GM18520 (cell line): ENCODE measurements around the gene OSCP1.
A peak's percentile ranks its signal among the peaks of the same experiment; 100 is the strongest.
"Not testable (repeated sequence)": the region's sequence is repeated elsewhere in the genome, so short reads cannot be mapped to it uniquely, and the experiment has no call there.

Experiments used
- ATAC-seq: cut with Tn5 transposase; IDR thresholded peaks from one replicate; pipeline ENCODE4 v1.9.1; 2021; ENCODE audit not compliant: unreplicated experiment

OSCP1 gene, protein sequence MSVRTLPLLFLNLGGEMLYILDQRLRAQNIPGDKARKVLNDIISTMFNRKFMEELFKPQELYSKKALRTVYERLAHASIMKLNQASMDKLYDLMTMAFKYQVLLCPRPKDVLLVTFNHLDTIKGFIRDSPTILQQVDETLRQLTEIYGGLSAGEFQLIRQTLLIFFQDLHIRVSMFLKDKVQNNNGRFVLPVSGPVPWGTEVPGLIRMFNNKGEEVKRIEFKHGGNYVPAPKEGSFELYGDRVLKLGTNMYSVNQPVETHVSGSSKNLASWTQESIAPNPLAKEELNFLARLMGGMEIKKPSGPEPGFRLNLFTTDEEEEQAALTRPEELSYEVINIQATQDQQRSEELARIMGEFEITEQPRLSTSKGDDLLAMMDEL

GRCh38 chr1:36450270-36450918 lies at the start of gene OSCP1:
Gene OSCP1 (minus strand): TSS chr1:36450451. CDS start chr1:36450369, 82 bp downstream.
- ATAC-seq, result peak; percentile 95

- no peak for ATAC-seq
Observed at GRCh38 chr1:36497207-36497606, 47.0 kb upstream of the OSCP1 start.

DNA sequence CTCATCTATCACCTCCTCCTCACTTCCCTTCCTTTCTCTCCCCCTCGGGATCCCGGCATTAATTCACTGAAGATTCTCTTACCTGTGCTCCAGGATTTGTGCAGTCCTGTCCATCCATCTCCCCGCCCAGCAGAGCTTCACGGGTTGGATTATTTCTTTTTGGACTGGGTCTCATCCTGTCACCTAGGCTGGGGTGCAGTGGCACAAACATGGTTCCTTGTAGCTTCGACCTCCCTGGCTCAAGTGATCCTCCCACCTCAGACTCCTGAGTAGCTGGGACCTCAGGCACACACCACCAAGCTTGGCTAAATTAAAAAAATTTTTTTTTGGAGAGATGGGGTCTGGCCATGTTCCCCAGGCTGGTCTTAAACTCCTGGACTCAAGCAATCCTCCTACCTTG lies 44.7 kb upstream of the OSCP1 start:
- ATAC-seq, result no peak

- ATAC-seq, result no peak
Observed at GRCh38 chr1:36493524-36493923, 43.3 kb upstream of the OSCP1 start.

DNA sequence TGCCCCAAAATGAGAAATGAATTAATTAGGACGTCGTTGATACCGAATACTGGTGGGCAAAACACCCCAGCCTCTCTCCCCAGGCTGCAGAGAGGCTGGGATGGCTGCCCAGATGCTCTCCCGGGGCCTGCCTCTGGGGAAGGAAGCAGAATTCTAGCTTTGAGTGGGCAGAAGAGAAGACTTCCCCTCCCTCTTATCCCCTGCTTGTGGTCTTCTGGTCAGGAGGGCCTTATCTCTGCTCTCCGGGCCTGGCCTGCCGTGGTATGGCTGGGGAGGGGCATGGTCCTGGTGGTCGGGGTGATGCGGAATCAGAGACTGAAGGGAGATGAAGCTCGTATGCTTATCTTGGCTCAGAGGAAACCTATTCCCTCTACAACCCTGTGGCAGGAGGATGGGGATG lies 42.2 kb upstream of the OSCP1 start:
- no peak for ATAC-seq

DNA sequence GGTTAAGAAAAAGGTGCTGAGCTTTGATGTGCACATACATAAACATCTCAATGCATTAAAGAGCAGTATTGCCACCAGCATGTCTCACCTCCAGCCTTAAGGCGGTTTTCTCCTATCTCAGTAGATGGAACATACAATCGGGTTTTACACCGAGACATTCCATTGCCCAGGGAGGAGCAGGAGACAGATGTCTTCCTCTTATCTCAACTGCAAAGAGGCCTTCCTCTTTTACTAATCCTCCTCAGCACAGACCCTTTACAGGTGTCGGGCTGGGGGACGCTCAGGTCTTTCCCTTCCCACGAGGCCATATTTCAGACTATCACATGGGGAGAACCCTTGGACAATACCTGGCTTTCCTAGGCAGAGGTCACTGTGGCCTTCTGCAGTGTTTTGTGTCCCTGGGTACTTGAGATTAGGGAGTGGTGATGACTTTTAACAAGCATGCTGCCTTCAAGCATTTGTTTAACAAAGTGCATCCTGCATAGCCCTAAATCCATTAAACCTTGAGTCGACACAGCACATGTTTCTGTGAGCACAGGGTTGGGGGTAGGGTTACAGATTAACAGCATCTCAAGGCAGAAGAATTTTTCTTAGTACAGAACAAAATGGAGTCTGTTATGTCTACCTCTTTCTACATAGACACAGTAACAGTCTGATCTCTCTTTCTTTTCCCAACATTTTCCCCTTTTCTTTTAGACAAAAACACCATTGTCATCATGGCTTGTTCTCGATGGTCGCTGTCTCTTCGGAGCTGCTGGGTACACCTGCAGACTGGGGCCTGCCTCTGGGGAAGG lies 39.2 kb upstream of the OSCP1 start:
- ATAC-seq, result not testable (repeated sequence)

- ATAC-seq, result no peak
Observed at GRCh38 chr1:36487906-36488305, 37.7 kb upstream of the OSCP1 start.

GRCh38 chr1:36487336-36487725 lies 37.1 kb upstream of the OSCP1 start:
- ATAC-seq, result not testable (repeated sequence)

DNA sequence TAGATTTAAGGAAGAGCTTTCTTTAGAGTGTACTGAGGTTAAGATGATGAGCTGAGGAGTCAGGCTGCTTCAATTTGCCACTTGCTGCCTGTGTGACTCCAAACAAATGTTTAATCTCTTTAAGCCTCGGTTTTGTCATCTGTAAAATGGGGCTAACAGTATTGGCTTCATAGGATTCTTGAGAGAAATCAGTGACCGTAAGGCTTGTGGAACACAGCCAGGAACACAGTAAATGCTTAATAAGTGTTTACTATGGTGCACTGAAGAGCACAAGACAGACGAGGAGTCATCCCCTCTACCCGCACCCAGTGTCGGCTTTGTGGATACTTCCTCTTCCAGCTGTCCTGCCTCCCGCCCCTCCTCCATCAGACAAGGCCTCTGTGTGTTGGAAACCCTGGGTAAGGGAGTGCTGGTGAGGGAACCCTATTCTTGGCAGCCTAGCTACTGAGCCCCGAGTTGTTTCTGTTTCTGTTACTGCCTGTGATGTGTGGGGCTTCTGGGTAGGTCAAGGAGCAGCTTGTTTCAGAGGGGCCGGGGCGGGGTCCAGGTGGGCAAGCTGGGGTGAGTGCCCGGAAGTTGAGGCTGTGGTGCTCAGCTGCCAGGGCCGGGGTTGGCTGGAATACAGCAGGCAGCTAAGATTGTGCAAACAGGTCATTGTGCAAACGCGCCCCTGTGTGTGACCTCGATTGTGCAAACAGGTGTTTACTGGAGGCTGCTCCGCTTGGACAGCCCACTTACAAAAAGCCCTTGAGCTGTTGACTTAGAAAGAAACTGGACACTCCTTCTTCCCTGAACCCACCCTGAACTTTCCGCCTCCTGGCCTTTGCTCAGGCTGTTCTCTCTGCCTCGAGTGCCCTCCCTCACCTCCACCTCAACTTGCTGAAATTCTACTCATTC lies 36.4 kb upstream of the OSCP1 start:
- ATAC-seq, result no peak

DNA sequence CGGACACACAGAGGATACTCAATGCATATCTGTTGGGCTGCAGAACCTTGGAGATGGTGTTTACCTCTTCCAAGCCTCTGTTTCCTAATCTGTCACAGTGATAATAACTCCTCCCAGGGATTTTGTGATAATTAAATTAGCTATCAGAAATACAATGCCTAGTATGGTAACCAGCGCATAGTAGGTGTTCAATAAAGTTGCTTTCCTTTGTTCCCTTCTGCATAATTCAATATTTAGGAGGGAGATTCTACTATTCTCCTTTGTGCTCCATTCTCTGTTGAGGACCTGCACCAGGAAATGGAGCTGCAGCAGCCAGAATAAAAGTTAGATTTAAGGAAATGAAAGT lies 35.8 kb upstream of the OSCP1 start:
- ATAC-seq, result no peak

GRCh38 chr1:36484099-36484498 lies 33.8 kb upstream of the OSCP1 start:
- ATAC-seq, result no peak

GRCh38 chr1:36482724-36483388 lies 32.6 kb upstream of the OSCP1 start, which contains the start of gene CSF3R:
Gene CSF3R (minus strand): TSS chr1:36482913. CDS start chr1:36479496, 3,417 bp downstream.
- no peak for ATAC-seq

DNA sequence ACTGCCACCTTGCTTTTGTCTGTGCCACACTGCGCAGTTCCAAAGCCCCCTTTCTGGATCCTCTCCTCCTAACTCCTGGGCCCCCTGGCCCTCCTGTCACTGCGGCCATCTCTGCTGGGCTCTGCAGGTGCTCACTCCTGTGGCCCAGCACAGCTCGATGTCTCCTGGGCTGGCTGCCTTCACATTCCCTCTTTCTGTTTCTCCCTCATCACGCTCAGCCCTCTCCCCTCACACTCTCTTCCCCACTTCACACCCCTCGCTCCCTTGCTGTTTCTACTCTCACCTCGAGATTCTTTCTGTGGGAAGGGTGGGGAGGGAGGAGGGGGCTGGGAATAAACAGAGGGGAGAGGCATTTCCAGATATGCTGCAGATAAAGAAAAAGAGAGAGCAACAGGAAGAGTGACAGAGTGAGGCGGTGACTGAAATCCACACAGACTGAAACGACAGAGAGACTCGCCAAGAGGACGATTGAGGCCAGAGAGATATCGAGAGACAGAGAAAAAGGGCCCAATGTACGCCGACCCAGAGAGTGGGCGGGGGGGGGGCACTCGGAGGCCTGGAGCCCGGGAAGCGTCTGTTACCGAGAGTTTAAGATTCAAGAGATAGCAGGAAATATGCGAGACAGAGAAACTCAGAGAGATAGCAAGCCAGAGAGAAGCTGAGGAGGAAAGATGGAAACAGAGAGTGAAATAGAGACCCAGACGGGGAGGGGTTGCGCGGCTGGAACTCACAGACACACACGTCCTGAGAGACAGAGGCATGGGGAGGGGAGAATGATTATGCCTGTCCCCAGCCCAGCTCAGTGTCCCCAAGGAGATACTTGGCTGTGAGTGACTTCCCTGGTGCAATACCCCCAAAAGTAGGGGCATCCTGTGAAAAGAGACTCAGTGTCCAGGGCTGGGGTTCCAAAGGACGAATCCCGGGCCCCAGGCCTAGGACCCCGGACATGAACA lies 31.8 kb upstream of the OSCP1 start:
- ATAC-seq, result no peak

GRCh38 chr1:36481091-36481490 lies 30.8 kb upstream of the OSCP1 start:
- no peak for ATAC-seq

DNA sequence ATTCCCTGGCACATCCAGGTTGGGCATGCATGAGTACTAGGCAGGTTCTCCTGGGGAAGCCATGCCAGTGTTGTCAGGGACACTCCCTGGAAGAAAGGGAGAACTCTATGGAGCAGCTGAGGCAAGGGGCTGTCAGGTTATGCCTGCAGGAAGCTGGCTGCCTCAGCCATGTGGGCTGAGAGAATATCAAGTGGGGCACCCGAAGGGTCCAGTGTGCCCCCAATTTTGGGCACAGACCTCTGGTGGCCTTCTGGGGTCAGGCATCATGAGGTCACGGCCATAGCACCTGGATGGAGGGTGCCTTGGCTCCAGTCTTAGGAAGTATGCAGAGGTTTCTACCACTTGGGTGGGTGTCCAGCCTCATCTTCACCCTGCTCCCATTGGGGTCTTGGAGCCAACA lies 29.9 kb upstream of the OSCP1 start:
- no peak for ATAC-seq

DNA sequence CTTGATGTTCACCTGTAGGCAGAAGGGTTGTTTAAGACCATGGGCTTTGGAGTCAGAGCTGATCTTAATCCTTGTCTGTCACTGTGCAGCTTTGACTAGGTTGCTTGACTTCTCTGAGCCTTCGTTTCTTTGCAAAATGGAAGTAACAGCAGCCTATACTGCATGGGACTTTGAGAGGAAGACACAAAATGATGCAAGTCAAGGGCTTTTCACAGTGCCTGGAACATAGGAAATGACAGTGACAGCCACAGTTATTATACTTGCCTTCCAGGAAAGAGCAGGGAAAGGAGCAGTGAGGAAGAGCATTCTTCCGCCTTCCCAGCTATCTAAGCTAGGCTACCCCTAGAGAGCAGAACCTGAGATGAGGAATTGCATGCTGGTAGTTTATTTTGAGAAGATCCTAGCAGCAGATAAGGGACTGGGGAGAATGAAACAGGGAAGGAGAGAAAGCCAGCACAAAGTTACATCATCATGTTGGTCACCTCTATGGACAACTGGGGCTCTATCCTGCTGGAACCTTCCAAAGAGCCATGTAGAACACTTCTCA lies 29.3 kb upstream of the OSCP1 start:
- ATAC-seq, result no peak

DNA sequence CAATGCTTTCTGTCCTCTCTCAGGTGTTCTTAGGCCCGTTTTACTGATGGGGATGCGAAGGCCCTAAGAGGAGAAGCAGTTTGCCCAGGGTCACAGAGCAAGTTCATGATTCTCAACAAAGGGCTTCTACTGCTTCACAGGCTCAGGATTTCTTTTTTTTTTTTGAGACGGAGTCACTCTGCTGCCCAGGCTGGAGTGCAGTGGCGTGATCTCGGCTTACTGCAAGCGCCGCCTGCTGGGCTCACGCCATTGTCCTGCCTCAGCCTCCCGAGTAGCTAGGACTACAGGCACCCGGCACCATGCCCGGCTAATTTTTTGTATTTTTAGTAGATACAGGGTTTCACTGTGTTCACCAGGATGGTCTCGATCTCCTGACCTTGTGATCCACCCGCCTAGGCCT lies 27.4 kb upstream of the OSCP1 start:
- not testable (repeated sequence) for ATAC-seq

- no peak for ATAC-seq
Observed at GRCh38 chr1:36476945-36477344, 26.7 kb upstream of the OSCP1 start.
